Measurements from ENCODE around the gene MRPL19. TPM values are rescaled to one million over a fixed set of nuclear protein-coding genes. Genes with fewer than 3 reads are reported as not detected.

The MRPL19 gene
- total and polyA plus RNA-seq, 2 of the 13 experiments (the other 11 are each of a cell fraction or from before 2014, with no cell fraction given) = 43.2 to 163 TPM

DNA sequence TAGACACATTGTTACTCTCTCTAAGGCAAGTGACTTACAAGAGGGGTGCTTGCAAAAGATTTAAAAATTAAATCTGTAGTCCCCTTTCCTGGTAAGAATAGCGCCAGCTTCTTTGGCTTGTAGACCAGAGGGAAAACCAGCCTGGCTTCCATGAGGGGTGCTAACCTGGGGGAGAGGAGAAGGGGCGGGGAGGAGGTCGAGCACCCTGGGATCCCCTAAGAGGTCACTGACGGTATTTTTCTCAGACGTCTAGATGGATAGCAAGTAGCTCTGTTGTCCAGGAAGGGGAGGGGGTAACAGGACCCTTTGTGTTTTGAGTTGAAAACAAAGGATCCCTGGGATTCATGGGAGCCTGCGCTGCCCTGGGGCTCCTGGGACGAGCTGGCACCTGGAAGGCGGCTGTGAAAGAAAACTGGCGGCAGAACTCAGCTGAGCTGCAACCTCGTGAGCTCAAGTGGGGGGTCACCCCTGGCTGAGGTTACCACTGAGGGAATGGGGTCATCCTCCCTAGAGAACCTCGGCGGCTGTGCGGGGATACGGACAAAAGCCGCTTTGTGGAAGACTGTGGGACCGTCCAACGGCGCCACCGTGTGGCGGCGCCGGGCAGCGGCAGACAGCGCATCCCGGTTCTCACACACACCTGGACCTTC lies 37.8 kb upstream of the MRPL19 start (continued):
- TF ChIP-seq GLI4 (CRISPR knock-in tag; IDR thresholded peaks at IDR 0.05; ENCODE audit: borderline replicate concordance) (0 out of 2 replicates have a peak, but pooled peaks have one; percentile 32), KLF16 (CRISPR knock-in tag; IDR thresholded peaks at IDR 0.05) (peak in 1 of 2 experiments; percentile 74; a peak in 2 of 4 replicates), ZNF260 (CRISPR knock-in tag; IDR thresholded peaks at IDR 0.05; ENCODE audit: borderline replicate concordance, low read depth) (no peak), ZBTB37 (CRISPR knock-in tag; IDR thresholded peaks at IDR 0.05) (0 out of 2 replicates have a peak, but pooled peaks have one; percentile 62), ZNF225 (CRISPR knock-in tag; IDR thresholded peaks at IDR 0.05) (peak; percentile 70; the same call in 1 of the 2 replicates), ISL2 (CRISPR knock-in tag; IDR thresholded peaks at IDR 0.05) (peak; percentile 26; the same call in 1 of the 2 replicates), ELF3 (CRISPR knock-in tag; IDR thresholded peaks at IDR 0.05) (peak; percentile 66), ZNF331 (CRISPR knock-in tag; IDR thresholded peaks at IDR 0.05) (no peak), ZNF337 (CRISPR knock-in tag; IDR thresholded peaks at IDR 0.05; ENCODE audit: borderline replicate concordance, low read depth) (peak; percentile 74; the same call in 1 of the 2 replicates), GPN1 (CRISPR knock-in tag; IDR thresholded peaks at IDR 0.05; ENCODE audit: borderline replicate concordance) (0 out of 2 replicates have a peak, but pooled peaks have one; percentile 22), FOSL1 (CRISPR knock-in tag; IDR thresholded peaks at IDR 0.05; ENCODE audit: borderline replicate concordance) (no peak), ZNF605 (CRISPR knock-in tag; IDR thresholded peaks at IDR 0.05) (peak; percentile 88), ZNF660 (CRISPR knock-in tag; IDR thresholded peaks at IDR 0.05; ENCODE audit: borderline replicate concordance, low read depth) (no peak), ZNF234 (CRISPR knock-in tag; conservative IDR thresholded peaks at IDR 0.05) (no peak; the same call in 1 of the 2 replicates), ZNF317 (CRISPR knock-in tag; IDR thresholded peaks at IDR 0.05) (peak; percentile 75; the same call in 1 of the 2 replicates), USF2 (IDR thresholded peaks at IDR 0.05; ENCODE audit: low read depth, low read length) (no peak), USF2 (CRISPR knock-in tag; IDR thresholded peaks at IDR 0.05; ENCODE audit: borderline replicate concordance) (0 out of 2 replicates have a peak, but pooled peaks have one; percentile 21), PRDM4 (CRISPR knock-in tag; IDR thresholded peaks at IDR 0.05; ENCODE audit: borderline replicate concordance) (no peak)
- TF ChIP-seq, protein P1, sequence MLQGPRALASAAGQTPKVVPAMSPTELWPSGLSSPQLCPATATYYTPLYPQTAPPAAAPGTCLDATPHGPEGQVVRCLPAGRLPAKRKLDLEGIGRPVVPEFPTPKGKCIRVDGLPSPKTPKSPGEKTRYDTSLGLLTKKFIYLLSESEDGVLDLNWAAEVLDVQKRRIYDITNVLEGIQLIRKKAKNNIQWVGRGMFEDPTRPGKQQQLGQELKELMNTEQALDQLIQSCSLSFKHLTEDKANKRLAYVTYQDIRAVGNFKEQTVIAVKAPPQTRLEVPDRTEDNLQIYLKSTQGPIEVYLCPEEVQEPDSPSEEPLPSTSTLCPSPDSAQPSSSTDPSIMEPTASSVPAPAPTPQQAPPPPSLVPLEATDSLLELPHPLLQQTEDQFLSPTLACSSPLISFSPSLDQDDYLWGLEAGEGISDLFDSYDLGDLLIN (CRISPR knock-in tag; IDR thresholded peaks at IDR 0.05; ENCODE audit: borderline replicate concordance) = no peak

Measured in HepG2 (cell line).